NT2/D1 (cell line): ENCODE measurements around the gene CHRNA9.

Experiments
- DNase-seq: peaks from one replicate; pipeline ENCODE4 v3.0.0-alpha.2; 2011; ENCODE audit warnings: low read depth, low spot score
- H3K27me3 ChIP-seq: 2 replicates; pipeline ENCODE4 v1.6.0; 2011; ENCODE audit warnings: mild to moderate bottlenecking; ENCODE audit not compliant: insufficient read length, insufficient read depth
- H3K36me3 ChIP-seq: 2 replicates; pipeline ENCODE4 v1.6.1; 2011; ENCODE audit warnings: mild to moderate bottlenecking, low read length, mixed read lengths; ENCODE audit not compliant: insufficient read depth, insufficient read length
- H3K4me1 ChIP-seq: 2 replicates; pipeline ENCODE4 v1.5.1; 2011; ENCODE audit not compliant: insufficient read depth, insufficient read length
- H3K4me3 ChIP-seq: 2 replicates; pipeline ENCODE4 v1.5.1; 2011; ENCODE audit warnings: low read depth; ENCODE audit not compliant: insufficient read length
- H3K9ac ChIP-seq: 2 replicates; pipeline ENCODE4 v1.6.0; 2011; ENCODE audit warnings: low read depth; ENCODE audit not compliant: insufficient read length
- H3K9me3 ChIP-seq: 2 replicates; pipeline ENCODE4 v1.5.1; 2011; ENCODE audit warnings: mild to moderate bottlenecking, low read length; ENCODE audit not compliant: insufficient read depth
- SUZ12 ChIP-seq: IDR thresholded peaks from 2 replicates; pipeline ENCODE4 v1.6.1; 2011; ENCODE audit not compliant: insufficient read length, insufficient read depth; ENCODE audit errors: extremely low read depth
- YY1 ChIP-seq: IDR thresholded peaks from 2 replicates; pipeline ENCODE4 v1.6.1; 2011; ENCODE audit not compliant: insufficient read length, insufficient read depth
- ZNF274 ChIP-seq: IDR thresholded peaks from 2 replicates; pipeline ENCODE4 v1.6.1; 2011; ENCODE audit warnings: mild to moderate bottlenecking, low read depth, low read length

Gene CHRNA9

DNA sequence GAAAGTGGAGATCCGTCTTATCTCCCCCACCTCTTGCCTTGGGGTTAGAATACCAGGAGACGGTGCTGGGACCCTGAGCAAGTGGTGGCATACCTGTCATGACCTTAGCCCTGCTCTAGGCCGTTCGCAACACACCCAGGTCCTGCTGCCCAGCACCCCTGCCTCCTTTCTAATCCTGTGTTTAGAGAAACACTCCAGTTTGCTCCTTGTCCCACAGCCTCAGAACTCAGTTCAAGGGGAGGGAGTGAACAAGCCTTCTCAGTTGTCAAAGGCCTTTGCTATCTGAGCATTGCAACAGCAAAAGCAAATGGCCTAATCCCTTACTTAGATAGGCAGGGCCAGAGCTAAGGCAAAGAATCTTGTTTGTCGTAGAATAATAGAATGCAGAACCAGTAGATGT is 67.9 kb downstream of the CHRNA9 start:
- Histone ChIP-seq H3K9me3 (peaks cover 17% of the 10 kb centered on the region; the same call in 1 of the 2 replicates), H3K4me3 (no peak overlapping the region), H3K36me3 (no peaks in the 10 kb centered on the region), H3K27me3 (no peaks in the 10 kb centered on the region), H3K4me1 (no peaks in the 10 kb centered on the region), H3K9ac (no peak overlapping the region)
- DNase-seq: no peak
- TF ChIP-seq SUZ12: no peak
- no peak for TF ChIP-seq ZNF274
- TF ChIP-seq YY1: no peak
